ENCODE data around the gene MST1.

MST1 gene

DNA sequence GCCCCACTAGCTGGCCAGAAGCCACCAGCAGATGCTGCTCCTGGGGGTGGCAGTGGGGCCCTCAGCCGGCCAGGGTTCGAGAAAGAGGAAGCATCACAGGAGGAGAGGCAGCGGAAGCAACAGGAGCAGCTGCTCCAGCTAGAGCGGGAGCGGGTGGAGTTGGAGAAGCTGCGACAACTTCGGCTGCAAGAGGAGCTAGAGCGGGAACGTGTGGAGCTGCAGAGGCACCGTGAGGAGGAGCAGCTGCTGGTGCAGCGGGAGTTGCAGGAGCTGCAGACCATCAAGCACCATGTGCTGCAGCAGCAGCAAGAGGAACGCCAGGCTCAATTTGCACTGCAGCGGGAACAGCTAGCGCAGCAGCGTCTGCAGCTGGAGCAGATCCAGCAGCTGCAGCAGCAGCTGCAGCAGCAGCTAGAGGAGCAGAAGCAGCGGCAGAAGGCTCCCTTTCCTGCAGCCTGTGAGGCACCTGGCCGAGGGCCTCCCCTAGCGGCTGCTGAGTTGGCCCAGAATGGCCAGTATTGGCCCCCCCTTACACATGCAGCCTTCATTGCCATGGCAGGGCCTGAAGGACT is 32.6 kb downstream of the MST1 start:
- POLR2A ChIA-PET: no interaction called here
- CTCF ChIA-PET: interaction anchor here (0.7 to 2.3 kb wide), 2 partner anchors 15 to 73 kb away, joined by 4 to 6 read pairs; no protein-coding TSS in a partner anchor
- no peaks in the 10 kb centered on the region for H3K36me3 ChIP-seq (ENCODE audit: control insufficient read depth in 2 of 2, insufficient read depth in 1 of 2, low read length in 2 of 2)
- no peak overlapping the region for H3K4me3 ChIP-seq (ENCODE audit: low read depth, low read length)
- H3K9me3 ChIP-seq (ENCODE audit: control insufficient read depth, insufficient read depth, low read depth, low read length): no peaks in the 10 kb centered on the region
- no peaks in the 10 kb centered on the region for H3K4me1 ChIP-seq (ENCODE audit: control insufficient read depth, insufficient read depth, low read length)
- TF ChIP-seq, protein P1, sequence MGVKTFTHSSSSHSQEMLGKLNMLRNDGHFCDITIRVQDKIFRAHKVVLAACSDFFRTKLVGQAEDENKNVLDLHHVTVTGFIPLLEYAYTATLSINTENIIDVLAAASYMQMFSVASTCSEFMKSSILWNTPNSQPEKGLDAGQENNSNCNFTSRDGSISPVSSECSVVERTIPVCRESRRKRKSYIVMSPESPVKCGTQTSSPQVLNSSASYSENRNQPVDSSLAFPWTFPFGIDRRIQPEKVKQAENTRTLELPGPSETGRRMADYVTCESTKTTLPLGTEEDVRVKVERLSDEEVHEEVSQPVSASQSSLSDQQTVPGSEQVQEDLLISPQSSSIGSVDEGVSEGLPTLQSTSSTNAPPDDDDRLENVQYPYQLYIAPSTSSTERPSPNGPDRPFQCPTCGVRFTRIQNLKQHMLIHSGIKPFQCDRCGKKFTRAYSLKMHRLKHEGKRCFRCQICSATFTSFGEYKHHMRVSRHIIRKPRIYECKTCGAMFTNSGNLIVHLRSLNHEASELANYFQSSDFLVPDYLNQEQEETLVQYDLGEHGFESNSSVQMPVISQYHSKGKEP (tag by site-specific recombination; IDR thresholded peaks at IDR 0.05): peak; percentile 70
- TF ChIP-seq, protein P2, sequence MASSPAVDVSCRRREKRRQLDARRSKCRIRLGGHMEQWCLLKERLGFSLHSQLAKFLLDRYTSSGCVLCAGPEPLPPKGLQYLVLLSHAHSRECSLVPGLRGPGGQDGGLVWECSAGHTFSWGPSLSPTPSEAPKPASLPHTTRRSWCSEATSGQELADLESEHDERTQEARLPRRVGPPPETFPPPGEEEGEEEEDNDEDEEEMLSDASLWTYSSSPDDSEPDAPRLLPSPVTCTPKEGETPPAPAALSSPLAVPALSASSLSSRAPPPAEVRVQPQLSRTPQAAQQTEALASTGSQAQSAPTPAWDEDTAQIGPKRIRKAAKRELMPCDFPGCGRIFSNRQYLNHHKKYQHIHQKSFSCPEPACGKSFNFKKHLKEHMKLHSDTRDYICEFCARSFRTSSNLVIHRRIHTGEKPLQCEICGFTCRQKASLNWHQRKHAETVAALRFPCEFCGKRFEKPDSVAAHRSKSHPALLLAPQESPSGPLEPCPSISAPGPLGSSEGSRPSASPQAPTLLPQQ (tag by site-specific recombination; IDR thresholded peaks at IDR 0.05): no peak
- H3K27ac ChIP-seq (ENCODE audit: extremely low read depth, low read depth, low read length): no peak overlapping the region

GRCh38 chr3:49655731-49656285 is 33.5 kb downstream of the MST1 start:
- H3K4me1 ChIP-seq (ENCODE audit: control insufficient read depth, insufficient read depth, low read length): no peaks in the 10 kb centered on the region
- no peak overlapping the region for H3K4me3 ChIP-seq (ENCODE audit: low read depth, low read length)
- TF ChIP-seq PRDM1 (tag by site-specific recombination; IDR thresholded peaks at IDR 0.05) (no peak), ATF2 (tag by site-specific recombination; IDR thresholded peaks at IDR 0.05; ENCODE audit: low read depth) (no peak), ZSCAN23 (tag by site-specific recombination; IDR thresholded peaks at IDR 0.05) (no peak), ZNF112 (tag by site-specific recombination; IDR thresholded peaks at IDR 0.05) (no peak), BCL11A (tag by site-specific recombination; IDR thresholded peaks at IDR 0.05; ENCODE audit: low read depth) (no peak), GLI4 (tag by site-specific recombination; IDR thresholded peaks at IDR 0.05) (no peak), ZNF449 (tag by site-specific recombination; IDR thresholded peaks at IDR 0.05) (no peak), ZFP69B (tag by site-specific recombination; IDR thresholded peaks at IDR 0.05) (no peak)
- H3K9me3 ChIP-seq (ENCODE audit: control insufficient read depth, insufficient read depth, low read depth, low read length): no peaks in the 10 kb centered on the region
- POLR2A ChIA-PET: no interaction called here
- H3K36me3 ChIP-seq (ENCODE audit: control insufficient read depth in 2 of 2, insufficient read depth in 1 of 2, low read length in 2 of 2): no peaks in the 10 kb centered on the region
- H3K27ac ChIP-seq (ENCODE audit: extremely low read depth, low read depth, low read length): no peak overlapping the region
- CTCF ChIA-PET: interaction anchor here (0.7 to 2.3 kb wide), 2 partner anchors 16 to 72 kb away, joined by 4 to 6 read pairs; no protein-coding TSS in a partner anchor

GRCh38 chr3:49654955-49655556 is 34.2 kb downstream of the MST1 start:
- ChIA-PET CTCF (no interaction called here), POLR2A (no interaction called here)
- Histone ChIP-seq H3K36me3 (ENCODE audit: control insufficient read depth in 2 of 2, insufficient read depth in 1 of 2, low read length in 2 of 2) (no peaks in the 10 kb centered on the region), H3K4me1 (ENCODE audit: control insufficient read depth, insufficient read depth, low read length) (no peaks in the 10 kb centered on the region), H3K9me3 (ENCODE audit: control insufficient read depth, insufficient read depth, low read depth, low read length) (no peaks in the 10 kb centered on the region), H3K4me3 (ENCODE audit: low read depth, low read length) (no peak overlapping the region), H3K27ac (ENCODE audit: extremely low read depth, low read depth, low read length) (no peak overlapping the region)
- peak; percentile 52; the same call in 1 of the 2 replicates for TF ChIP-seq ZIC2 (tag by site-specific recombination; IDR thresholded peaks at IDR 0.05)
- TF ChIP-seq BCL11B (tag by site-specific recombination; IDR thresholded peaks at IDR 0.05; ENCODE audit: low read depth): no peak

All from HEK293 (cell line).